Fibroblast of skin of left biceps (primary cell): ENCODE data around the gene OR2J1.
"Not testable (repeated sequence)": the region's sequence is repeated elsewhere in the genome, so short reads cannot be mapped to it uniquely, and the experiment has no call there.

Experiments used
- DNase-seq, 2 experiments: peaks; one replicate each; pipeline ENCODE4 v3.0.0-alpha.2; 2013; ENCODE audit warnings: low read depth in 2 of 2

Gene OR2J1

GRCh38 chr6:29099190-29099589 is at the start of gene OR2J1:
Gene OR2J1 (plus strand): TSS chr6:29099490. CDS start chr6:29100943, 1,453 bp downstream.
- no peak for DNase-seq

- DNase-seq: no peak
Measured at GRCh38 chr6:29051680-29052079, 47.6 kb upstream of the OR2J1 start.

GRCh38 chr6:29071831-29072723 is 27.2 kb upstream of the OR2J1 start:
- no peak for DNase-seq

GRCh38 chr6:29079203-29079602 is 20.1 kb upstream of the OR2J1 start:
- no peak for DNase-seq

- no peak for DNase-seq
Measured at GRCh38 chr6:29081312-29081711, 18.0 kb upstream of the OR2J1 start.

- no peak for DNase-seq
Measured at GRCh38 chr6:29082457-29082856, 16.8 kb upstream of the OR2J1 start.

GRCh38 chr6:29087213-29087612 is 12.1 kb upstream of the OR2J1 start, which contains the start of gene OR2B3:
Gene OR2B3 (minus strand): TSS chr6:29087313. CDS start chr6:29087248, 65 bp downstream.
- no peak for DNase-seq

GRCh38 chr6:29092957-29093356 is 6.3 kb upstream of the OR2J1 start:
- no peak for DNase-seq

GRCh38 chr6:29097803-29098202 is 1.5 kb upstream of the OR2J1 start:
- no peak for DNase-seq

GRCh38 chr6:29107758-29108157 is 8.5 kb downstream of the OR2J1 start, which contains the start of gene OR2J3:
Gene OR2J3 (plus strand): TSS chr6:29108058. CDS start chr6:29111891, 3,833 bp downstream.
- DNase-seq: no peak

GRCh38 chr6:29112135-29112534 is 12.8 kb downstream of the OR2J1 start:
- DNase-seq: no peak

GRCh38 chr6:29114964-29115363 is 15.7 kb downstream of the OR2J1 start:
- not testable (repeated sequence) for DNase-seq

- no peak for DNase-seq
Measured at GRCh38 chr6:29129326-29130012, 30.2 kb downstream of the OR2J1 start.

GRCh38 chr6:29130644-29131043 is 31.4 kb downstream of the OR2J1 start:
- no peak for DNase-seq

GRCh38 chr6:29131691-29132090 is 32.4 kb downstream of the OR2J1 start:
- DNase-seq: no peak

GRCh38 chr6:29137724-29138123 is 38.4 kb downstream of the OR2J1 start:
- no peak for DNase-seq

GRCh38 chr6:29141606-29142005 is 42.3 kb downstream of the OR2J1 start:
- DNase-seq: no peak

GRCh38 chr6:29142309-29142708 is 43.0 kb downstream of the OR2J1 start:
- no peak for DNase-seq

GRCh38 chr6:29146179-29146578 is 46.9 kb downstream of the OR2J1 start:
- no peak for DNase-seq

- DNase-seq: no peak
Measured at GRCh38 chr6:29147074-29147473, 47.8 kb downstream of the OR2J1 start.

- DNase-seq: not testable (repeated sequence)
Measured at GRCh38 chr6:29149444-29149843, 50.2 kb downstream of the OR2J1 start.
